Motor neuron (in vitro differentiated cells): Measurements from ENCODE around the gene TREM2. TPM values are rescaled to one million over a fixed set of nuclear protein-coding genes. Genes with fewer than 3 reads are reported as not detected.

Source experiments
- ATAC-seq, 8 experiments: fragments of 200-7000 bp; cut with Tn5 transposase; replicated peaks in 6 of 8; 2 replicates each; pipeline ENCODE4 v1.8.0; 2021; ENCODE audit warnings: mild to moderate bottlenecking in 8 of 8, moderate library complexity in 8 of 8
- H3K27ac ChIP-seq, 2 donors: fragments of 250-450 bp; sonication (Bioruptor Pico); 2 replicates each; pipeline ENCODE4 v1.9.0; 2021; ENCODE audit warnings: antibody characterized with exemption in 2 of 2, mild to moderate bottlenecking in 2 of 2, moderate library complexity in 1 of 2
- H3K4me1 ChIP-seq, 2 donors: fragments of 250-450 bp; sonication (Bioruptor Pico); replicated peaks in 1 of 2; 2 replicates each; pipeline ENCODE4 v1.6.1; 2021; ENCODE audit warnings: antibody characterized with exemption in 2 of 2, mild to moderate bottlenecking in 2 of 2, moderate library complexity in 1 of 2
- H3K4me3 ChIP-seq, 5 donors: fragments of 250-450 bp; sonication (Bioruptor Pico); 2 replicates each; pipeline ENCODE4 v1.9.0; 2021; ENCODE audit warnings: antibody characterized with exemption in 5 of 5, mild to moderate bottlenecking in 5 of 5, moderate library complexity in 4 of 5
- WGBS, 10 experiments: fragments of 450-650 bp; shearing (Covaris generic); methylation state at CpG; one replicate each; pipeline ENCODE4 v1.0.0; 2022; 5-methylcytosine and 5-hydroxymethylcytosine counted together
- in situ Hi-C, 9 experiments: fragments of 400-800 bp; cut with MboI; loops; one replicate each; pipeline ENCODE4 v1.15.0; 2021; ENCODE audit warnings: low sequenced_read_pairs in 9 of 9, low pct_unique_long_range_greater_than_20kb in 2 of 9; ENCODE audit not compliant: unreplicated experiment in 9 of 9
- total RNA-seq, 8 experiments: library from RNA; unstranded; fragments of 300-600 nt; gene quantifications; 2 replicates each; pipeline versions ENCODE4 v1.2.3 to v1.2.4, GENCODE V29; 2022

The TREM2 gene
- total RNA-seq, 8 experiments from 2014 or later = 0.41 to 0.73 (median 0.67) TPM; not detected in 5

DNA sequence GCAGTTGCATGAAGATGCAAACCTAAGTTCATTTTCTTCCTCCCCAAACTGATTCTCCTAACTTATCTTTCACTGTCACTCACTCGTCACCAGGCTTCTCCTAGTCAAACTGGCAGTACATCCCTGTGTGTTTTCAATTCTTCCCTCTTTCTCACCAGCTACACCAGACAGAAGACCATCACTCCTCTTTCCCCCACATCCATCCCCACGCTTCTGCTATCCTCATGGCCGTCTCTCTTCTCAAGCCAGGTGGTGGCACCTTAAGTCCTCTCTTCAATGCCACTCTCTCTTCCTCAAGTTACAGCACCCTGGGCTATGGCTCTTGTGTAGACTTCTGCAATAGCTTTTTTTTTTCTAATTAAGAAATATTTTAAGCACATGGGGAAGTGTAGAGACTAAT is 14.4 kb upstream of the TREM2 start:
- in situ Hi-C loops = no loop called here
- H3K27ac ChIP-seq = no peak overlapping the region
- ATAC-seq = no peak
- WGBS, 10 experiments = 8 to 100% (median 56%) methylated on average over 1 to 3 of the region's 3 CpGs; no CpG with 5 or more reads in 2 of the 10 experiments
- no peak overlapping the region for H3K4me3 ChIP-seq
- no peaks in the 10 kb centered on the region for H3K4me1 ChIP-seq

DNA sequence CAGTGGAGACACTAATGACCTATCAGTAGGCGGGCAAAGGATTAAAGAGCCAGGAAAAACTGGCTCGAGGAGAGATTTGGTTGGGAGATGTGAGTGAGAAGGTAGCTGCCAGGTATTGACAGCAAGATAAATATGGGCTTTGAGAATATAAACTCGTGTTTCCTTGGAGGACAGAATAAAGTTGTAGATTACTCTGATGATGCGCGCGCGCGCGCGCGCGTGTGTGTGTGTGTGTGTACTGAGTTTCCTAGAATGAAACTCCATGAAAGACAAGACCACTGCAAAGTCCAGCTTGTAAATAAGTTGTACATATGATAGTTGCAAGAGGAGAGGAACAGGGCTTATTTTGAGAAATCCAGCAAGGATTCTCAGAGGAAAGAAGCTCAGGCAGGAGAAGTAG is 13.3 kb upstream of the TREM2 start:
- Histone ChIP-seq H3K27ac (no peak overlapping the region), H3K4me3 (no peak overlapping the region), H3K4me1 (no peaks in the 10 kb centered on the region)
- in situ Hi-C loops = no loop called here
- no peak for ATAC-seq
- WGBS, 10 experiments = 65 to 95% (median 92%) methylated on average over 2 to 12 of the region's 12 CpGs; no CpG with 5 or more reads in 3 of the 10 experiments

DNA sequence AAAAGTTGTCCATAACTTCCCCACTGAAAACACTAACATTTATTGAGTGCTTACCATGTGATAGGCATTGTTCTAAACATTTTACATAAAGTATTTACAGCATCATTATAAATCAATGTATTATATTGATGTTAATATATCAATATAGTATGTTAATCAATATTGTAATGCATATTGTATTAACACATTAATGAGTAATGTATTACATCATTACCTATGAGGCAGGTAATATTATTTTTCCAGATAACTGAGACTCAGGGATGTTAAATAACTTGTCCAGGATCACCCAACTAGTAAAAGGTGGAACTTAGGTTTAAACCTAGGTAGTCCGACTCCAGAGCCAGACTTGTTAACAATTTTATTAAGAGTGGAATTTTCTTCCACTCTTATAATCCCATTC is 12.2 kb upstream of the TREM2 start:
- 43 to 100% (median 100%) methylated on average over 1 of the region's 1 CpG; no CpG with 5 or more reads in 6 of the 10 experiments for WGBS, 10 experiments
- in situ Hi-C loops = no loop called here
- no peaks in the 10 kb centered on the region for H3K4me1 ChIP-seq
- no peak for ATAC-seq
- H3K4me3 ChIP-seq = no peak overlapping the region
- H3K27ac ChIP-seq = no peak overlapping the region

DNA sequence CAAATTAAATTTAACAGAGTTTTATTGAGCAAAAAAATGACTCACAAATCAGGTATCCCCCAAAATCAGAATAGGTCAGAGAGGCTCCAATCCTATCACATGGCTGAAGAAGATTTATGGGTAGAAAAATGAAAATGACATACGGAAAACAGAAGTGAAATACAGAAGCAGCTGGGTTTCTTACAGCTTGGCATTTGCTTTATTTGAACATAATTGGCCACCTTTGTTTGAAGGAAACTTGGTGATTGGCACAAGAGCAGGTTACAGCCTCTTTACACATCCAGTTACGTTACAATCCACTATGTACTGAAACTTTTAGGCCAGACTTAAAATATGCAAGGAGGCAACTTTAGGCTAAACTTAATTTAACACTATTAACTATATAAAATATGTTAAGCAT is 11.7 kb upstream of the TREM2 start:
- no peak overlapping the region for H3K27ac ChIP-seq
- no peak overlapping the region for H3K4me3 ChIP-seq
- no peaks in the 10 kb centered on the region for H3K4me1 ChIP-seq
- in situ Hi-C loops = no loop called here
- WGBS, 10 experiments = 0 to 94% (median 54%) methylated on average over 1 to 2 of the region's 2 CpGs; no CpG with 5 or more reads in 4 of the 10 experiments
- ATAC-seq = no peak

DNA sequence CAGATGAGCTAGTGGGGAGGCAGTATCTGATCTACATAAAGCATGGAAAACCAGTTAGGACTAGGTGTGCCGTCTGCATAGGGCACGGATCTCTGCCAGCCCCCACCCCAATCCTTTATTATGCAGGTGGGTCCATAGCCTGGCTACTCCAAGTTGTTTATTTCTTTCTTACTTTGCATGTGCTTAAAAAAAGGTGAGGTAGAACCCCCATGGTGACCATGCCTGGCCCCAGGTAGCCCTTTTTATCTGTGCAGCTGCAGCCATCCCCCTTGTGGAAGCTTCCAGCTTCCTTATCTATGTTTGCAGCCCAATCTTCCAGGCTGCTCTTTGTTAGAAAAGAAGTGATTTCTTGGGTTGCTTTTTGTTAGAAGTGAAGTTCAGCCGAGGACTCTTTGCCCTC is 9.0 kb upstream of the TREM2 start:
- in situ Hi-C loops = no loop called here
- Histone ChIP-seq H3K4me3 (no peak overlapping the region), H3K4me1 (no peaks in the 10 kb centered on the region), H3K27ac (no peak overlapping the region)
- WGBS, 10 experiments = 0 to 80% (median 44%) methylated on average over 1 to 3 of the region's 3 CpGs; no CpG with 5 or more reads in 1 of the 10 experiments
- ATAC-seq = no peak

DNA sequence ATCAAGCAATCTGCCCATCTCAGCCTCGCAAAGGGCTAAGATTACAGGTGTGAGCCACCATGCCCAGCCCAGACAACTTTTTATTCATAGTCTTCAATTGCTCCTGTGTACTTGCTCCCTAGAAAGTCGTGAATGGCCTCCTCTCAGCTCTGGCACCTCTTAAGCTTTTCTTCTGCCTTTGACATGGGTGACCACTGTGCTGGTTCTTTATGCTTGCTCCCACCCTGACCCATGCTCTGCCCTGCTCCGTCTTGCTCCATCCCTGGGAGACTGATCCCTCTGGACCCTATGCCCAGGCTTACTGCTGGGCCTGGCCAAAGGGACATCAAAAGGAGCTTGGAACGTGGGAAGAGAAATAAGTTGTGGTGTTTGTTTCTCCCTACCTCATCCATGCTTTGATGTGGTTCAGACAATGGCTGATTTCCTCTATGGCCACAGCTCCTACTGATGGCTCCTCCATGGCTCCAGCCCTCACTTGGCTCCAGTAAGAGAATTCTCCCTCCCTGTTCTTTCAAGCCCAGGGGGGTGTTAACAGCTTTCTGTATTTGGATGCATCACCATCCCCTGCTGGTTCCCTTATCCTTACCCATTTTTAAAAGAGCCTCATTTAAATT is 7.7 kb upstream of the TREM2 start:
- no peak overlapping the region for H3K4me3 ChIP-seq
- no peak overlapping the region for H3K27ac ChIP-seq
- 40 to 100% (median 66%) methylated on average over 1 to 3 of the region's 4 CpGs; no CpG with 5 or more reads in 4 of the 10 experiments for WGBS, 10 experiments
- H3K4me1 ChIP-seq = no peaks in the 10 kb centered on the region
- ATAC-seq = no peak
- in situ Hi-C loops = no loop called here

DNA sequence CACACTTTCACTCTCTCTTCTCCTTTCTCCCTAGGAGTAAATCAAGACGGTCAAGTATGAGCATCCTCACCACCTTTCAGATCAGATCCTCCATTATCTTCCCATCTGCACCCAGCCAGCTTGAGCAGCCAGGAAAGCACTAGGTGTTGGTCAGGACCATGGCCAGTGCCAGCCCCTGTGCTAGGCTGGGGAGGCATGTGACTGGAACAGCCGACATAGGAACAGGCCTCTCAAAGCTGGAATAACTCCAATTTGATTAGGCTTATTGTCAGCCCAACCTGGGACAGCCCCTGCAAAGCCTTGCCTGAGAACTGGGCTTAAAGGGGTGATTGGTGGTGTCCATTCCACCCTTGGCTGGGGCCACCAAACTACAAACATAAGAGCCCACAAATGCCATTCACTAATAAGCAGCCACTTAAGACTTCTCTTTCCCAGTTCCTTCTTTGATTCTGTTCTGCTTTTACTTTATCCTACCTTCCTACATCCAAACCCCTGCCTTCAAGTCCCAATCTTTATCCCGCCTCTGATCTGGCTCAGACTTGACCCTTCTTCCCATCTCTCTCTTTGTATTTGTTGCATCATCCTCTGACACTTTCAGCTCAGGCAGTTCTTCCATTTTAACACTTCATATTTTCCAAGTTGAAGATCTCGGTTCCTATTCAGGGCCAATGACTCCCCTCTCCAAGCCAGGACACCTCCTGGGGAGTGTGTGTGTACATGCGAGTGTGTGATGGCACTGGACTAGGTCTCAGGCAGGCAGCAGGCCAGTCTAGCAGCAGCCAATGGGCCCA is 4.5 kb upstream of the TREM2 start:
- in situ Hi-C loops = no loop called here
- WGBS, 10 experiments = 0 to 81% (median 50%) methylated on average over 1 to 5 of the region's 5 CpGs; no CpG with 5 or more reads in 1 of the 10 experiments
- H3K4me3 ChIP-seq = no peak overlapping the region
- H3K4me1 ChIP-seq = no peaks in the 10 kb centered on the region
- no peak overlapping the region for H3K27ac ChIP-seq
- peak in 4 of 8 experiments; percentile 25 to 62 (median 43) for ATAC-seq

DNA sequence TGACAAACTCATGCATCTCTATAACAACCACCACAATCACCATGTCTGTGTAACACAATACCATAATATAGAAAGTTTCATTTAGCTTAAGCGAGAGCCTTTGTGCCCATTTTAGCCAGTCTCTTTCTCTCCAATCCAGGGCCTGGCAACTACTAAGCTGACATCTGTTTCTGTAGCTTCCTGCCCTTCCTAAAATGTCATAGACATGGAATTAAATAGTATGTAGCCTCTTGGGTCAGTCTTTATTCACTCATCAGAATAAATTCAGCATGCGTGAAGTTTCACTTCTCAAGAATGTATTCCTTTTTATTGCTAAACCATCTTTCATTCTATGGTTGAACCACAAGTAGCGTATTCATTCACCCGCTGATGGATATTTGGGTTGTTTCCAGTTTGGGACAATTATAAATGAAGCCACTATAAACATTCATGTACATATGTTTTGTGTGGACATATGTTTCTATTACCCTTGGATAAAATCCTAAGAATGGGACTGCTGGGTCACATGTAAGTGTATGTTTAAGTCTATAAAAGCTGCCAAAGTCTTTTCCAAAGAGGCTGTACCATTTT is 1.7 kb upstream of the TREM2 start:
- no peaks in the 10 kb centered on the region for H3K4me1 ChIP-seq
- H3K4me3 ChIP-seq = no peak overlapping the region
- in situ Hi-C loops = no loop called here
- ATAC-seq = peak in 1 of 8 experiments; percentile 18
- WGBS, 10 experiments = 0 to 100% (median 95%) methylated on average over 1 to 4 of the region's 4 CpGs; no CpG with 5 or more reads in 1 of the 10 experiments
- no peak overlapping the region for H3K27ac ChIP-seq

DNA sequence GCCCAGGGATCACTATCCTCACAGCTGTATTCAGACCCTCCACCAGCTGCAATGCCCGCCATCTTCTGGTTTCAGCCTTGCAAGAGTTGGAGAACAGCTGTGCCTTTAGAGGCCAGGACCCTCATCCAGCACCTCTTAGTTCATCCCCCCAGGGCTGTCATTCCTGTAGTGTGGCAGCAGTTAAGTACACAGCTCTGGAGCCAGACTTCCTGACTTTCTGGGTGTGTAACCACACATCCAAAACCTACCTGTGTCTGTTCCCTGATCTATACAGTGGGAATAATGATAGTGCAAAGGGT is 452 bp upstream of the TREM2 start:
- Histone ChIP-seq H3K27ac (no peak overlapping the region), H3K4me1 (no peaks in the 10 kb centered on the region), H3K4me3 (no peak overlapping the region)
- no peak for ATAC-seq
- in situ Hi-C loops = no loop called here
- 80% methylated on average over 1 of the region's 1 CpG; no CpG with 5 or more reads in 9 of the 10 experiments for WGBS, 10 experiments

DNA sequence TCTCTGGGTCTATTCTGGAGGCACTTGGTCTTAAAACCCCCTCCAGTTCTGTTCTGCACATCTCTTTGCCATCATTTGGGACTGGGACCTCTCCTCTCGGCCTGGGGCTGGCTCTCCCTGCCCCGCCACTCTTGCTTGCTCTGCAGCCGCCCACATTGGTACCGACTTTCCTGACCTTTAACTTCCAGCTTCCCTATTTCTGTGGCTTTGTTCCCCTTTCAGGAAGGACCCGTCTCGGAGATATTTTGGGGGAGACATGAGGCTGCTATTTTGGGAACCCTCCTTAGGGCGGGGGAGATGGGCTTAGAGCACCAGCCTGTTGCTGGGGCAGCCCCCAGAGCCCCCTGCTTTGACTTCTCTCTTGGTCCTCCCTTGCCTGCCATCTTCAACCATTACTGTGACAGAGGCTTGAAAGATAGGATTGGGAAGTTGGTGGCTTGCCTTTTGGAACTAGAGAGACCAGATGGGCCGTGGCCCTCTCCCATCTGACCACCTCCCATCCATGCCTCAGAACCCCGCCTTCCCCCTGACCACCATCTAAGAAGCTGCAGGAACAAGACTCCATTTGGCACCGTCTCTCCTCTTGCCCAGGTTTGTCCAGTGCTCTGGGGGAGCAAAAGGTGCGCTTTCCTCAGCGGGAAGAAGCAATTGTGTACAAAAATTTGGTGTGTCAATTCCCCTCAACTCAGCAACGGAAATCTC is 914 bp downstream of the TREM2 start:
- no peaks in the 10 kb centered on the region for H3K4me1 ChIP-seq
- ATAC-seq = no peak
- WGBS, 10 experiments = 0 to 89% (median 60%) methylated on average over 1 to 9 of the region's 13 CpGs; no CpG with 5 or more reads in 1 of the 10 experiments
- in situ Hi-C loops = no loop called here
- H3K4me3 ChIP-seq = no peak overlapping the region
- no peak overlapping the region for H3K27ac ChIP-seq

DNA sequence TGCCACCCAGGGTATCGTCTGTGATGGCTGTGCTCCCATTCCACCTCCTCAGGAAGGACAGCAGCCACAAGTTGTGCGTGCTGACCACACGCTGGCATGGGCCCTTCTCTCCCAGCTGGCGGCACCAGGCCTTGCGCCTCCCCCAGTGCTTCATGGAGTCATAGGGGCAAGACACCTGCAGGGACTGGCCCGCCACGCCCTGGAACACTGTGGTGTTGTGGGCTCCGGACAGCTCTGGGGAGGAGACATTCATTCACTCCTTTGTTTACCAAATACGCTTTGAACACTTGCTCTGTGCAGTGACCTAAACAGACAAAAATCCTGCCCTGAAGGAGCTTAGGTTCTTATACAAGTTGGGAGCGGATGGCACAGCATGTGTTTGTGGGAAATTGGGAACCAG is 1.5 kb downstream of the TREM2 start:
- H3K4me3 ChIP-seq = no peak overlapping the region
- ATAC-seq = no peak
- 67 to 100% (median 86%) methylated on average over 1 to 8 of the region's 10 CpGs; no CpG with 5 or more reads in 6 of the 10 experiments for WGBS, 10 experiments
- no peak overlapping the region for H3K27ac ChIP-seq
- in situ Hi-C loops = no loop called here
- no peaks in the 10 kb centered on the region for H3K4me1 ChIP-seq

DNA sequence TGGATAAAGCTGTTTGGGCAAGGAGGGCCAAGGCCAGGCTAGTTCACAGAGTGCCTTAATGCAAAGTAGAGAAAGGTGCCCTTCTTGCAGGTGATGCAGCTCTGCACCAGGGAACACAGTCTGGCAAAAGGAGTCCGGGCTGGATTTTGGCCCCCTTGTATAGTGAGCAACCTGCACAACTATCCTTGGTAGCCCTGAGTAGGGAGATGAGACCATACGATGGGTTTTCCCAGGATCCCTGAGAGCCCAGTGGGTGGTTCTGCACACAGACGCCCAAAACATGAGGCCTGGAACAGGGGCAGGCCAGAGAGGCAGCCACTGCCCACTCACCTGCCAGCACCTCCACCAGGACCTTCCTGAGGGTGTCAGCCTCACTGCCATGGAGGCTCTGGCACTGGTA is 2.0 kb downstream of the TREM2 start:
- Histone ChIP-seq H3K4me1 (no peaks in the 10 kb centered on the region), H3K4me3 (no peak overlapping the region), H3K27ac (no peak overlapping the region)
- no peak for ATAC-seq
- in situ Hi-C loops = no loop called here
- WGBS, 10 experiments = 20 to 100% (median 78%) methylated on average over 1 to 2 of the region's 3 CpGs; no CpG with 5 or more reads in 5 of the 10 experiments
